ENCODE measurements around the gene PROSER2.

Gene PROSER2

DNA sequence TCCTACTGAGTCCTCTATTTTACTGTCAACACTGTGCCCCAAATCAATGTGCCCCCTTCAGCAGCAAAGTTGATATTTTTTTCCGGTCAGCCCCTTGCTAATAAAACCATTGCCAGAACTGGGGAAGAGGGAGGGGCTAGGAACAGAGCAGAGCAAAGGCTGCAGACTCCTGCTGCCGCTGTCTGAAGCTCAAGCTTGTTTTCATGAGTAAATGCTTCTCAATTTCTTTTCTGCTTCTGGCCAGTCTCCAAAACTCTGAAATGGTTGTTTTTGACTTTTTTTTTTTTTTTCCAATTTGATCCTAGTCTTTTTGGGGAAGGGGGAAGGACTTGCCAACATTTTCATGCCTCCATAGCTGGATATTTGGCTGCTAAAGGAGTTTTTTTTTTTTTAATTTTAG, 26.7 kb upstream of the PROSER2 start:
- no peak overlapping the region for H3K4me3 Mint-ChIP-seq
- H3K27me3 Mint-ChIP-seq = no peaks in the 10 kb centered on the region
- no peaks in the 10 kb centered on the region for H3K4me1 Mint-ChIP-seq
- no peaks in the 10 kb centered on the region for H3K9me3 Mint-ChIP-seq
- H3K27ac Mint-ChIP-seq = no peak overlapping the region
- no peak for ATAC-seq
- DNase-seq = no peak
- H3K36me3 Mint-ChIP-seq (ENCODE audit: low read depth) = no peaks in the 10 kb centered on the region

GRCh38 chr10:11797281-11797680, 25.9 kb upstream of the PROSER2 start:
- DNase-seq (no peak), ATAC-seq (no peak)
- Mint-ChIP-seq H3K4me3 (no peak overlapping the region), H3K4me1 (no peaks in the 10 kb centered on the region), H3K36me3 (ENCODE audit: low read depth) (no peaks in the 10 kb centered on the region), H3K27me3 (peaks cover 2% of the 10 kb centered on the region), H3K27ac (no peak overlapping the region), H3K9me3 (no peaks in the 10 kb centered on the region)

DNA sequence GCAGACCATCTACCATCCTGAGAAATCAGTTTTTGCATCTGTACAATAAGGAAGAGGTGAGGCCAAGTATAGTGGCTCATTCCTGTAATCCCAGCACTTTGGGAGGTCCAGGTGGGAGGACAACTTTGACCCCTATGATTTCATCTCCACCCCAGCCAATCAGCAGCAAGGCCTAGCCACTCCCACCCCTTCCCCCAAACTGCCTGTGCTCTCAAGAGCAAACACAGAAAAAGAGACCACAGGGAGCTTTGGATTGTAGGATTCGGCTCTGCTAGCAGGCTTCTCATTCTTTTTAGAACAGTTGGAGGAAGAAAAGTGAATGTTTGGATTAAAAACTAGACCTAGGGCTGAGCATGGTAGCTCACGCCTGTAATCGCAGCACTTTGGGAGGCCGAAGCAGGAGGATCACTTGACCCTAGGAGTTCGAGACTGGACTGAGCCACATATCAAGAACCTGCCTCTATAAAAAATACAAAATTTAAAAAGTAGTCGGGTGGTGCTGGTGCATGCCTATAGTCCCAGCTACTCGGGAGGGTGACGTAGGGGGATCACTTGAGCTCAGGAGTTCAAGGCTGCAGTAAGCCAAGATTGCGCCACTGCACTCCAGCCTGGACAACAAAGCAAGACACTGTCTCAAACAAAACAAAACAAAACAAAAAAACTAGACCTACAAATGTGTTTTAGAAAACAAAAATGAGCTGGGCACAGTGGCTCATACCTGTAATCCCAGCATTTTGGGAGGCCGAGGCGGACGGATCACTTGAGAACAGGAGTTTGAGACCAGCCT, 25.1 kb upstream of the PROSER2 start:
- Mint-ChIP-seq H3K4me3 (no peak overlapping the region), H3K27me3 (peaks cover 2% of the 10 kb centered on the region), H3K9me3 (no peaks in the 10 kb centered on the region), H3K27ac (no peak overlapping the region), H3K36me3 (ENCODE audit: low read depth) (no peaks in the 10 kb centered on the region), H3K4me1 (no peaks in the 10 kb centered on the region)
- no peak for ATAC-seq
- no peak for DNase-seq

DNA sequence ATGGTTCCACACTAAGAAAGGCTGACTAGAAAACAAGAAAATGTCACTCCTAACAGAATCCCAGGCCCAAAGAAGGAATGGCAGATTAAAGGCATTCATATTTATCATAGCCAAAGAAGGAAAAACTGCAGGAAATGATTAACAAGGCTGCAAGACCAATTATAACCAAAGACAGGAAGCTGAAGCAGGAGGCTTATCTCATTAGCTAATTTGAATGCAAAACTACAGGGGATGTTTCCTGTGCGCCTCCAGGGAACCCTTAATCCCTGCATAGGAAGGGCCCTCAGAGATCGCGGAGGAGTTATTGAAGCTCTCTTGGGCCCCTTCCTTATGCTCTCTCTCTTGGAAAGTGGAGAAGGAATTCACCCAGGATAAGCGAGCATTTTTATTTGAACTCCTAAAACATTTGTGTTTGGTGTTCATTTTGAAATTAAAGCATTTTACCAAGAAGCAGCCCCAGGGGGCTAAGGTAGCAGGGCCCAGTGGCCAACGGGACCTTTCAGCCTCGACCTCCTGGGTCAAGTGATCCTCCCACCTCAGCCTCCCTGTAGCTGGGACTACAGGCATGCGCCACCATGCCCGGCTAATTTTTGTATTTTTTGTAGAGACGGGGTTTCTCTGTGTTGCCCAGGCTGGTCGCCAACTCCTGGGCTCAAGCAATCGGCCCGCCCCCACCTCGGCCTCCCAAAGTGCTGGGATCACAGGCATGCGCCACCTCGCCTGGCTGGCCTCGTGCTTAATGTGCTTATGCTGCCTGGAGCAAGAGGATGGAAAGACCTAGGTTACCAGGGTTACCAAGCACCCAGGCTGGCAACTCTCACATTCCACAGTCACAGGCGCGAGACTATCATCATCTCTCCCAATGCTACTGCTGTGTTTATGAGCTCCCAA, 24.1 kb upstream of the PROSER2 start:
- Mint-ChIP-seq H3K4me3 (no peak overlapping the region), H3K9me3 (no peaks in the 10 kb centered on the region), H3K27ac (no peak overlapping the region), H3K27me3 (peaks cover 2% of the 10 kb centered on the region), H3K36me3 (ENCODE audit: low read depth) (no peaks in the 10 kb centered on the region), H3K4me1 (no peaks in the 10 kb centered on the region)
- ATAC-seq (no peak), DNase-seq (no peak)

GRCh38 chr10:11799736-11800080, 23.4 kb upstream of the PROSER2 start:
- Mint-ChIP-seq H3K4me3 (no peak overlapping the region), H3K27me3 (peaks cover 2% of the 10 kb centered on the region), H3K4me1 (no peaks in the 10 kb centered on the region), H3K9me3 (no peaks in the 10 kb centered on the region), H3K36me3 (ENCODE audit: low read depth) (no peaks in the 10 kb centered on the region), H3K27ac (no peak overlapping the region)
- DNase-seq = no peak
- ATAC-seq = no peak

DNA sequence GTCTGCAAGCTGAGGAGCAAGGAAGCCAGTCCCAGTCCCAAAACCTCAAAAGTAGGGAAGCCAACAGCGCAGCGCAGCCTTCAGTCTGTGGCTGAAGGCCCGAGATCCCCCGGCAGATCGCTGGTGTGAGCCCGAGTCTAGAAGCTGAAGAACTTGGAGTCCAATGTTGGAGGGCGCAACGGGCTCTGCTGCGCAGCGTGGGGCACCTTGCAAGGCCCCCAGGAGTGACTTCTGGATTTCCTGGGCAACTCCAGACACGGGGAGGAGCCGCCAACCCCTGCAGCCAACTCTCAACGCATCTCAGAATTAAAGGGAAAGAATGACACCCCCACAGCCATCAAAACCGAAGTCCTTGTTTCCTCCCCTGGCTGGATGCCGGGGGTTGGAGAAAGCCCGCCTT, 18.8 kb upstream of the PROSER2 start:
- Mint-ChIP-seq H3K36me3 (ENCODE audit: low read depth) (no peaks in the 10 kb centered on the region), H3K9me3 (no peaks in the 10 kb centered on the region), H3K4me3 (no peak overlapping the region), H3K27me3 (peaks cover 5% of the 10 kb centered on the region), H3K27ac (no peak overlapping the region), H3K4me1 (no peaks in the 10 kb centered on the region)
- DNase-seq (no peak), ATAC-seq (no peak)

DNA sequence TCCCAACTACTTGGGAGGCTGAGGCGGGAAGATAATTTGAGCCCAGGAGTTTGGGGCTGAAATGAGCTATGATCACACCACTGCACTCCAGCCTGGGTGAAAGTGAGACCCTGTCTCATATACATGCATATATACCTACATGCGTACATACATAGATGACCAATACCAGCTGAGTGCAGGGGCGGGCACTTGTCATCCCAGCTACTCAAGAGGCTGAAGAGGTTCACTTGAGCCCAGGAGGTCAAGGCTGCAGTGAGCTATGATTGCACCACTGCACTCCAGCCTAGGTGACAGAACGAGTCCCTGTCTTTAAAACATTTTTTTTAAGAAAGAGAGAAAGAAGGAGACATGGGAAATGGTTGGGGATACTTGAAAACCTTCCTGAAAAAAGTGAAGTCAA, 17.4 kb upstream of the PROSER2 start:
- ATAC-seq = no peak
- Mint-ChIP-seq H3K27me3 (peaks cover 5% of the 10 kb centered on the region), H3K27ac (no peak overlapping the region), H3K4me3 (no peak overlapping the region), H3K4me1 (no peaks in the 10 kb centered on the region), H3K36me3 (ENCODE audit: low read depth) (no peaks in the 10 kb centered on the region), H3K9me3 (no peaks in the 10 kb centered on the region)
- no peak for DNase-seq

DNA sequence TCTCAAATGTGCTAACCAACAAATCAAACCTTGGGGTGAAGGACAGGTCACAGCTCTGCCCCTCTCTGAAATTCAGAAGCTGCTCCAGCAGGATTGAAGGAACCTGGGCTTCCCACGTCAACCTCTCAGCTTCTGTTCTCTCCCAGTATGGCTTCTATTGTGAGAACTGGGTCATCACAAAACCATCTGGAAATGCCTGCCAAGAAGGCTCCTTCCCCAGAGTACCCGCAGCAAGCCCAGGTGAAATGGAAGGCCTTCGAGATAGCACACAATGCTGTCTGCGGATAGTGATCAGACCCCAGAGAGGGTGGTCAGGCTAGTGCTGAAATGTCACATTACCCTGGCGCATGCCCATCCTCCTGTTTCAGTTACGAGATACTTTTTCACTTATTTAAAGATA, 16.4 kb upstream of the PROSER2 start:
- no peak for DNase-seq
- ATAC-seq = no peak
- H3K9me3 Mint-ChIP-seq = no peaks in the 10 kb centered on the region
- H3K27me3 Mint-ChIP-seq = peaks cover 4% of the 10 kb centered on the region
- H3K4me3 Mint-ChIP-seq = no peak overlapping the region
- no peak overlapping the region for H3K27ac Mint-ChIP-seq
- H3K4me1 Mint-ChIP-seq = no peaks in the 10 kb centered on the region
- no peaks in the 10 kb centered on the region for H3K36me3 Mint-ChIP-seq (ENCODE audit: low read depth)

- H3K27me3 Mint-ChIP-seq = peaks cover 3% of the 10 kb centered on the region
- H3K36me3 Mint-ChIP-seq (ENCODE audit: low read depth) = no peaks in the 10 kb centered on the region
- no peak overlapping the region for H3K27ac Mint-ChIP-seq
- no peak for ATAC-seq
- no peak overlapping the region for H3K4me3 Mint-ChIP-seq
- H3K9me3 Mint-ChIP-seq = no peaks in the 10 kb centered on the region
- no peak for DNase-seq
- no peaks in the 10 kb centered on the region for H3K4me1 Mint-ChIP-seq
These were observed 14.3 kb upstream of the PROSER2 start for GRCh38 chr10:11808808-11809207.

DNA sequence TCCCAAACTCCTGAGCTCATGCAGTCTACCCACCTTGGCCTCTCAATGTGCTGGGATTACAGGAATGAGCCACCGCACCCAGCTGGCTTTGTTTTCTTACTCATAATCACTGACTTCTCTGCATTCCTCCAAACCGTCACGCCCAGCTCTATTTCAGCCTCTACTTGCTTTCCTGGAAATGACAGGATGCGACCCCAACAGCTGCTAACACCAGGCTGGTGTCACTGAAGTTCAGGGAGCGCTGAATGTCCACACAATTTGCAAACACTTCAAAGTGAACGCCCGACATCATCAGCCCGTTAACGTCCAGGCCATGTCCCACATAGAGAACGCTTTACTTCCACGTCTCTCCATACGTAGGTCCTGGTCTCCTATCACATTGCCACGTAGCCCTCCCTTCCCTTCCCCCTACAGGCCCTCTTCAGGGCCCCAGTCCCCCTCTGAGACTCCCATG, 12.8 kb upstream of the PROSER2 start:
- no peak for ATAC-seq
- no peaks in the 10 kb centered on the region for H3K36me3 Mint-ChIP-seq (ENCODE audit: low read depth)
- H3K27me3 Mint-ChIP-seq = peaks cover 3% of the 10 kb centered on the region
- H3K4me1 Mint-ChIP-seq = no peaks in the 10 kb centered on the region
- DNase-seq = no peak
- no peak overlapping the region for H3K27ac Mint-ChIP-seq
- no peaks in the 10 kb centered on the region for H3K9me3 Mint-ChIP-seq
- H3K4me3 Mint-ChIP-seq = no peak overlapping the region

DNA sequence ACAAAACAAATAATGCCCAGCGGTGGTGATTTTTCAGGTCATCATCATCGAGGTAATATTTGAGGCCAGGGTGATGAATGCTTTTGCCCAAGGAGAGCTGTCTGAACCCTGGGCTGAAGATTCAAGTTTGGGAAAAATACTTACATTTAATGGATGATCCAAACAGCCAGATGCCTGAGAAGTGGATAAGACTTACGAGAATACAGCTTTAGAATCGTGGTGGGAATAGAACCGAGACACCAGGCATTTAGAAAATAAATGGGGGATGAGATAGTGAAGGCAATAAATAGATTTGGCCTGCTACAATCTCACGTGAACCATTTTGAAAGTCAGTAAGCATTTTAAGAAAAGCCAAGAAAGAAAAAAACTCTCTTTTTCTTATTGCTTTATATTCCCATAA, 12.2 kb upstream of the PROSER2 start:
- Mint-ChIP-seq H3K9me3 (no peaks in the 10 kb centered on the region), H3K36me3 (ENCODE audit: low read depth) (no peaks in the 10 kb centered on the region), H3K4me3 (no peak overlapping the region), H3K4me1 (no peaks in the 10 kb centered on the region), H3K27ac (no peak overlapping the region), H3K27me3 (peaks cover 3% of the 10 kb centered on the region)
- DNase-seq (no peak), ATAC-seq (no peak)

GRCh38 chr10:11813177-11813576, 10.0 kb upstream of the PROSER2 start:
- DNase-seq (no peak), ATAC-seq (no peak)
- Mint-ChIP-seq H3K4me3 (no peak overlapping the region), H3K27ac (no peak overlapping the region), H3K9me3 (no peaks in the 10 kb centered on the region), H3K4me1 (no peaks in the 10 kb centered on the region), H3K27me3 (peaks cover 2% of the 10 kb centered on the region), H3K36me3 (ENCODE audit: low read depth) (no peaks in the 10 kb centered on the region)

DNA sequence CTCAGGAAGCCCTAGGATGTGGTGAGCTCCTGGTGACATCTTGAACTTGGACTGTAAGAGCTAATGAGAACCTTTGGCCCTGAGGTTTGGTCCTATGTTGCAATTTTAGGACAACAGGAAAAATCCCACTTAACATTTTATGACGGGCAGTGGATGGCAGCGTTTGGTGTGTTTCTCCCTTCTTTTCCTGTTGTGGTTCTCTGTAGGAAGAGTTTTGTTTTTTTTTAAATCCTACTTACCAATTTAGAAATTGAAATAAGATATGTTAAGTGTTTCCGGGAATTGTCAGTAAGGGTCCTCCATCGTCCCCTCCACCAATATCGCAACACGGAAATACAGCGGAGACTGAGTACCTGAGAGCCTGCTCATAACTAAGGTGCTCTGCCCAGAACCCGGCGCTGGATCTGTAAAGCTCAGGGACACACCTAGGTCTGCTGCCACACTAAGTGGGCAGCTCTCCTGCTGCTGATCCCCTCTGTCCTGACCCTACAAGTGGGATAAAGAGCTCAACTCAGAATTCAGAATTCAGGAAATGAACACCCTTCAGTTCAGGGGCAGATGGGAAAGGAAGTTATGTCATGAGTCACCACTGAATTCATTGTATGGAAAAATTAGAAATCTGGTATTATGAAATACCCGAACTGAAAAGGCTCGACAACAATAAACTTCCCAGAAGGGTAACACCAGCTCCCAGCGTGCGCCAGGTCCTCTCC, 9.1 kb upstream of the PROSER2 start:
- Mint-ChIP-seq H3K9me3 (no peaks in the 10 kb centered on the region), H3K27me3 (no peaks in the 10 kb centered on the region), H3K4me1 (no peaks in the 10 kb centered on the region), H3K36me3 (ENCODE audit: low read depth) (no peaks in the 10 kb centered on the region), H3K27ac (no peak overlapping the region), H3K4me3 (no peak overlapping the region)
- no peak for ATAC-seq
- DNase-seq = no peak

GRCh38 chr10:11819027-11819426, 4.1 kb upstream of the PROSER2 start:
- Mint-ChIP-seq H3K27ac (no peak overlapping the region), H3K4me1 (peaks cover 7% of the 10 kb centered on the region), H3K4me3 (no peak overlapping the region), H3K9me3 (no peaks in the 10 kb centered on the region), H3K36me3 (ENCODE audit: low read depth) (no peaks in the 10 kb centered on the region), H3K27me3 (peaks cover 23% of the 10 kb centered on the region)
- DNase-seq (no peak), ATAC-seq (no peak)
